Stimulated activated CD4-positive, alpha-beta T cell treated with anti-CD3 and anti-CD28 coated beads, Interleukin-4, amount 100 ng/mL, for 24 hours (primary cell): Measurements from ENCODE around the gene FLVCR2.

Source experiments
- DNase-seq: peaks from one replicate; pipeline ENCODE4 v3.0.0-alpha.2; 2020

The FLVCR2 gene, protein sequence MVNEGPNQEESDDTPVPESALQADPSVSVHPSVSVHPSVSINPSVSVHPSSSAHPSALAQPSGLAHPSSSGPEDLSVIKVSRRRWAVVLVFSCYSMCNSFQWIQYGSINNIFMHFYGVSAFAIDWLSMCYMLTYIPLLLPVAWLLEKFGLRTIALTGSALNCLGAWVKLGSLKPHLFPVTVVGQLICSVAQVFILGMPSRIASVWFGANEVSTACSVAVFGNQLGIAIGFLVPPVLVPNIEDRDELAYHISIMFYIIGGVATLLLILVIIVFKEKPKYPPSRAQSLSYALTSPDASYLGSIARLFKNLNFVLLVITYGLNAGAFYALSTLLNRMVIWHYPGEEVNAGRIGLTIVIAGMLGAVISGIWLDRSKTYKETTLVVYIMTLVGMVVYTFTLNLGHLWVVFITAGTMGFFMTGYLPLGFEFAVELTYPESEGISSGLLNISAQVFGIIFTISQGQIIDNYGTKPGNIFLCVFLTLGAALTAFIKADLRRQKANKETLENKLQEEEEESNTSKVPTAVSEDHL

DNA sequence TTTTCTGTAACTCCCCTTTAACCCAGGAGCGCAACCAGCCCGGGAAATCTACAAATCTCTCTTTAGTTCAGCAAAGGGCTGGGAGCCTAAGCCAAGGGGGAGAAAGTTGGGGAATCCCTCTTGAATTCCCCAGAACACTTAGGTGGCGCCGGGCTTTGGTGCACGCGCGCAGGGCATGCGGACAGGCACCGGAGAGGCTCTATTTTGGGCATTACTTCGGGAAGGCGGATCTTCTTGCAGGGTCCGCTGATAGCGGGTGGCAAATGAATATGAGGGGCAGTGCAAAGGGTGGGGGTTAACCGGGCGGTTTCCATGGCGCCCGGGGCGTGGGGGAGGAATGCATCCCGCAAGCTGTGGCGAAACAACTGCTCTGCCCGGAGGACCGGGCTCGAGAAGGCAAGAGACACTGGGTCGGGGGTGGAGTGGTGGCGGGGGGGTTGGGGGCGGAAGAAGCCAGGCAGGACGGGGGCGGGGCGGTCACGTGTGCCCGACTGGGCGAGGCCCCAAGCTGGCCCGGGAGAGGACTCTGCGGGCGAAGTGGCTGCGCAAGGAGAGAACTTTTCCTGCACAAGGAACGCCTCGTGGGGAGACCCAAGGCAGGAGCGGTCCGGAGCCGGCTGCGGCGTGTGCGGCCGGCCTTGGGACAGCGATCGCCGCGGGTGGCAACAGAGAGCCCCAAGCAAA is at the start of gene FLVCR2:
FLVCR2 (plus strand) TSS at position 519 of the 684 bp plus-strand sequence. CDS start 353 bp downstream, outside the sequence.
- DNase-seq = peak; percentile 61

DNA sequence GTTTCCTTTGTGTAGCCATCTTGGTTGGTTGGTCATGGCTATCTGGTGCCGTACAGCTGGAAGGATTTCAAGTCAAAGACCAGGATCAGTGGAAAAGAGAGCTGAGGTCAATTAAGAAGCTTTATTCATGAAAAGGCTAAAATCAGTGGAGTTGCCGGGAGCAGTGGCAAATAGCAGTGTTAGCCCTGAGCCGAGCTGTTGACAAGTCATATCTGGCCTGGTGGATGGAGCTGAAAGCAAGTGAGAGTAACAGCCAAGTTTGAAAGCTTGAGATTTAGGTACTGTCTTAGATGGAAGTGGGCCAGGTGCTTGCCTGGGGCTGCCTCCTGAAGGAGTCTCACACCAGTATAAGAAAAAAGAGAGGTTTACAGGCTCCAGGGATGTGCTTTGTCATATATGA is 47.2 kb upstream of the FLVCR2 start:
- no peak for DNase-seq

DNA sequence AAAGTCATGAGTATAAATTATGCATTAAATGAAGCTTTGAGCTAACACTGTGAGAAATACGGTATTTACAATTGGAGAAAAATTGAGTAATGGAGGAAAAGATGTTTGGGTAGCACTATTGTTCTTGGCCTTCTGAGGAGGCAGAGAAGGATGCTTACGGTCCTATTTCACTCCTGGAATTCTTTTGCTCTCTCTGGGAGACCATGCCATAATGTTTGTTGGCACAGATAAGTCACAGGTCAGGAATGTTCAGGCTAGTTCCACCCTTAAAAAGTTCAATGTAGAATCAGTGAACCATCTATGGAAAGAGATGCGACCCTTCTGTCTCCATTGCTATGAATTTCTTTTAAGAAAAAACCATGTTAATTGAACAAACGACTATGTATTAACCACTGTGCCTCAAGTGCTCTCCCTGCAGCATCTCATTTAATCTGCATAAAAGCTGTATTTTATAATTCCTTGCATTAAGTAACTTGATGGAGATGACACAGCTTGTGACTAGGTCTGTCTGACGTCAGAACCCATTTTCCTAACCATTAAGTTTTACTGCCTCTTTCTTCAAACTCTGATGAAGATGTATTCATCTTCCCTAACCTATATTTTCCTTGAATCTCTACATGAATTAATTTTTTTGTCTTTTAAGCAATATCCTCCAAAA is 46.6 kb upstream of the FLVCR2 start:
- no peak for DNase-seq

DNA sequence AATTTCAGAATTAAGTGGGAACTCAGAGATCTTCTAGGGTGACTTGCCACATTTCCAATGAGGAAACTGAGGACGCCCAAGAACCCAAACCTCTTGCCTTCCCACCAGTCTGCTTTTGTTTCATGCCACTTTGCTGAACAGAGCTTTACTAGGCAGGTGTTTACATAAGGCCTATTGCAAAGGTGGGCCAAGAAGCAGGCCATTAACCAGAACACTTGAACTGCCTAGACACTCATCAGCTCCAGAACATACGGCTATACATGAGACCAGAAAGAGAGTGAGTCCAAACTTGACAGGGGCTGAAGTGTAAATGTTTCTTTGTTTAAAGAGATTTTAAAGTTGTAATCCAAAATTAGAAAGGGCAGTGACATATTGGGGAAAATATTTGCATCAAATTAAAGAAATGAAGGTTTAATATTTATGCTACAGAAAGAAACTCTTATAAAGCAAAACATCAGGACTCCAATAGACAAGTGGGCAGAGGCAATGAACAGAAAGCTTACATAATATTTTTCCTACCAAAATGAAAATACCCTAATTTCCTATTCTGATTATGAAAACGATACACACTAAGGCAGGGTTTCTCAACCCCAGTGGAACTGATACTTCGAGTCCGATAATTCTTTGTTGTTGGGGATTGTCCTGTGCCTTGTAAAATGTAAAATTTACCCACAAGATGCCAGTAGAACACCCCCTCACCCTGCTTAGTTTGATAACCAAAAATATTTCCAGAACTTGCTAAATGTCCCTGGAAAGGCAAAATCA is 44.4 kb upstream of the FLVCR2 start:
- DNase-seq = no peak

DNA sequence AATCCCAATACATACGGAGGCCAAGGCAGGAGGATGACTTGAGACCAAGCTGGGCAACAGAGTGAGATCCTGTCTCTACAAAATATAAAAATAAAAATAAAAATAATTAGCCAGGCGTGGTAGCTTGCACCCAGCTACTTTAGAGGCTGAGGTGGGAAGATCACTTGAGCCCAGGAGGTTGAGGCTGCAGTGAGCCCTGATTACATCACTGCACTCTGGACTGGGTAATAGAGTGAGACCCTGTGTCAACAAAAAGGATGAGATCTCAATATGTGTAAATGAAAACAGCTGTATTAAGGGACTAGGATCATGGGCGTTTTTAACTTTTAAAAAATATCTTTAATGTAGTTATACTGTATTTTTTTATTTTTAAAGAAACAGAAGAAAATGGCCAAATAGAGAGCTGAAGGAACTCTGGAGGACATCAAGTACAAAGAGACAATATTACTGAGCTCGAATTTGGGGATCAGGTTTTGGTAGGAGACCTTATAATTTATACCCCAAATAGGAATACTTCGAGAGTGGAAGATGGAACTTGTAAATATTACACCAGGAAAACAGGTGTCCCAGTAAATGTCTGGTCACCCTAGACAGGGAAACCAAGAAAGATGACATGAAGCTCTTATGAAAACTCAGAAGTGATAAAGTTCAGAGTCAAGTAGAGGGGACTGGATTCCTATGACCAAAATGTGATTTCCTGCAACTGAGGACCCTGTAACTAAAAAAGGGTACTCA is 43.1 kb upstream of the FLVCR2 start:
- no peak for DNase-seq

DNA sequence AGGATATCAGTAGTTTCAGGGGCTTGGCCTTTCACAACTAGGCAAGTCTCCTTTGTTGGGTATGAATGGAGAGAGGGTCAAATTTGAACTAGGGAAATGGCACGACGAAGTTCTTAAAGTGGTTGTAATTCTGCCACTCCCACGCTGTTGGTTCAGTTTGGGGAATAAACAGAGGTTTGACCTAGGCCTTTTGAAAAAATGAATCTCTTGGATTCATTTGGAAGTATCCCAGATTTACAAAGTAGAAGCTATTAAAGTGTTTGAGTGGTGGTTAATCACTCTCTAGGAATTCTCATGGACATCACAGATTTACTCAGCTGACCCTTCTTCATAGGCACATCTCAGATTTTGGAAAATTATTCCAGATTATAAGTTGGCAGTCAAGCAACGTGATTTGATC is 41.3 kb upstream of the FLVCR2 start:
- no peak for DNase-seq

DNA sequence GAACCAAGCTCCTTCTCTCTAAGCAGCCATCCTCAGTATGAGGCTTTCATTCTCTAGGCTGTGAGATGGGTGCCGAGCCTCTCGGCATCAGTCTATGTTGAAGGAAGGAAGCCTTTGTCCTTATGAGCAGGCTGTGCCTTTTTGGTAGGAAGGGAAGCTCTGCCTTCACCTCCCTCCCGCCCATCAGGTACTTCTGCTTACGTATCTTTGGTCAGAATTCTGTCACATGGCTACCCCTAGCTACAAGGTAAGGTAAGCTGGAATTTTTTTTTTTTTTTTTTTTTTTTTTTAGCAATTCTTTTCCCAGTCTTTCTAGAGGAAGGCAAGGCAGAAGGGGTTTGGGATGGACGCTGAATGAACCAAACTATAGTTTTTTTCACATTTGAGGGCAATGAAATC is 39.3 kb upstream of the FLVCR2 start:
- DNase-seq = no peak

DNA sequence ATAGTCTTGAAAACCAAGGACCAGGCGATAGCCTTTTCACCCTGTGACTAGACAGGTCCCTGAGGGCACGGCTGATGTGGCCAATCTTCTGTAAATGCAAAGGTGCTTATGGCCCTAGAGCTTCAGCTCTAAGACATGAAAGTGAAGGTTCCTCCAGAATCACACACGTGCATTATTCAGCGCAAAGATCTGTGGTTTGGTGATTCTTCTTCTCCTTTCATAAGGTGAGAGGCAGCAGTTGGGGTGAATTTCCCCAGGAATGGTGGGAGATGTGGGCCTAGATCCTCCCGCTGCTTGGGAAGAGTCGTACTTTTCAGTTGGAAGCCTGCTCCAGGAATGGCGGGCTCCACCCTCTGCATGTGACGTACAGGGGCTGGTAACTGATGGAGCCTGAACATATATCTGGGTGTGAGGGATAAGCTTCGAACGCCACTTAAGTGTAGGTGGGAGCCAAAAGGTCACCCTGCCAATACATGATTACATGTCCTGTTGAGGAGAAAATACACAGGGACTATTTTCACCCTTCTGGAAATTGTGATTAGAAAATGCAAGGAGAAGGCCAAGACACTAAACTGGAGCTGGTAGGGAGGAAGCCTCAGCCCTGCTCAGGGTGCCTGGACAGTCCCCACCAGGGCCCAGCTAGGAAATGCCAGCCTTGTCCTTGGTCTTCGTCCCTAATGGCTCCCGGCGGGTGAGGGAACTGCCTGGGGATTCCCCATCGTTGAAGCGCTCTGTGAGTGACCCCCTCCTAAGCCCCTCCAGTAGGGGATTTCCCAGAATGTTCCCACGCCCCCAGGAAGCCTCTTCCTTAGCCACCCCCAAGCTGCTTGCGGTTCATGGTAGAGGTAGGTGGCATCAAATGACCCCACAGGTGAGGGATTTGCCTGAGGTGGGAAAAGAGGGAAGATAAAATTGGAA is 38.6 kb upstream of the FLVCR2 start:
- DNase-seq = peak; percentile 61

DNA sequence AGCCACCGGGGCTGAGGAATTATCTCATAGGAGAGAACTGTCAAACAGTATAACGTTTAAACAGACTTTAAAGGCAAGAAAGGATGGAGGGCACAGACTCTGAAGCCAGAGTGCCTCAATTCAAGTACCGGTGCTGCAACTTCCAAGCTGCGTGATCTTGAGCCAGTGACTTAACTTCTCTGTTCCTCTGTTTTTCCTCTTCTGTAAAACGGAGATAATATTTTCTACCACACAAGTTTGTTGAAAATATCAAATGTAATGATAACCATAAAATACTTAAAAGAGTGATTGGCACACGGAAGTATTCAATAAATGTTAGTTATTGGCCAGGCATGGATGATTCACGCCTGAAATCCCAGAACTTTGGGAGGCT is 38.0 kb upstream of the FLVCR2 start:
- DNase-seq = no peak

DNA sequence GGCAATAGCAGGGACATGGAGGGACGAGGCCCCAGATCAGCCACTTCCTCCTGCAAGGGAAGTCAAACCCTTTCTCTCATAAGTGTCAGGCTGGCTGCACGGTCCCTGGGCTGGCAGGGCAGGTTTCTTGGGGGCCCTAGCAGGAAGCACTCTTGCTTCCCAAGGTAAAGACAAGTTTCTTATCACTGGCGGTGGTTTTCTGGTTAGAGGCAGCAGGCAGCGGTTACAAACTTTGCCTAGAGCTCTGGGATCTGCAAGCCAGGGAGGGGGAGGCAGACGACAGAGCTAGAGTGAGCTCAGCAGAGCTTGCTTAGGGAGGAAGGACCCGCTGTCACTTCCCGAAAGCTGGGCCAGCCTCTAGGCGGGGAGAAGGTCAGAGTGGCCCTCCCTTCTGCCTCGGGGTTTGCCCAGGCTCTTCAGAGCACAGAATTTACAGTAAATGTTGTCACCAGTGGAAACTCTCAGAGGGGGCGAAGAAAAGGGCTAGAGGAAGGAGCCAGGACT is 35.8 kb upstream of the FLVCR2 start:
- peak; percentile 86 for DNase-seq

DNA sequence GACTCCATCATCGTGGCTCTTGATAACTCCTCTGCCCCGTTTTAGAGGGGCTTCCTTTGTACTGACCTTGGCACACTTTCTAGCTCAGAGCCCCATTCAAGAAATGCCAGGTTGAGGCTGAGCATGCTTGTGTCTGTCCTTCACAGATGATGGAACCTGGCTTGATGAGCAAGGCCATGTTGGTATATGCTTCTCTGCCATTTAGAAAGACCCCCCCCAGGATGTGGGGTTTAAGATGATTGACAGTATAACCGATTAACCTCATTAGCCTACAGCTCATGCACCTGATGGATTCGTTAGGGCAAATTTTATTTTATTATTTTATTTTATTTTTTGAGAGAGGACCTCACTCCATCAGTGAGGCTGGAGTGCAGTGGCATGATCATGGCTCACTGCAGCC is 35.2 kb upstream of the FLVCR2 start:
- DNase-seq = no peak

DNA sequence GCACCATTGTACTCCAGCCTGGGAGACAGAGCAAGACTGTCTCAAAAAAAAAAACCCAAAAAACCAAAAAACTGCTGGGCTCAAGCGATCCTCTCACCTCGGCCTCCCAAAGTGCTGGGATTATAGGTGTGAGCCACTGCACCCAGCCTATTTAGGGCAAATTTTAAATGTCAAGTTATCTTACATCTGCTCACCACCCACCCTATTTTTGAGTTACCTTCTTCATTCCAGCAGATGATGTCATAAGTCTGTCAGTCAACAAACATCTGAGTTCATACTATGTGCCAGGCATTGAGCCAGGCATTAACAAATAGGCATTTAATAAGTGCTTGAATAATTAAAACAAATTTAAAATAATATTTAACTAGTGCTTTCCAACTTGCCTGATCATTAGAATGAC is 34.6 kb upstream of the FLVCR2 start:
- no peak for DNase-seq

DNA sequence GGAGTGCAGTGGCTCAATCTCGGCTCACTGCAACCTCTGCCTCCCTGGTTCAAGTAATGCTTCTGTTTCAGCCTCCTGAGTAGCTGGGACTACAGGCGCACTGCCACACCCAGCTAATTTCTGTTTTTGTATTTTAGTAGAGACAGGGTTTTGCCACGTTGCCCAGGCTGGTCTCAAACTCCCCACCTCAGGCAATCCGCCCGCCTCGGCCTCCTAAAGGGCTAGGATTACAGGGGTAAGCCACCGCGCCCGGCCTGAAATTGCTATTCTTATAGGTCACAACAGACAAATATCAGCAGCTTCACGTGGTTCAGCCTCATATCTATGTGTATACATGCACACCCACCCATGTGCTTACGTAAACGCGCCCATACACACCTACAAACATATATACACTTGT is 32.5 kb upstream of the FLVCR2 start:
- no peak for DNase-seq

DNA sequence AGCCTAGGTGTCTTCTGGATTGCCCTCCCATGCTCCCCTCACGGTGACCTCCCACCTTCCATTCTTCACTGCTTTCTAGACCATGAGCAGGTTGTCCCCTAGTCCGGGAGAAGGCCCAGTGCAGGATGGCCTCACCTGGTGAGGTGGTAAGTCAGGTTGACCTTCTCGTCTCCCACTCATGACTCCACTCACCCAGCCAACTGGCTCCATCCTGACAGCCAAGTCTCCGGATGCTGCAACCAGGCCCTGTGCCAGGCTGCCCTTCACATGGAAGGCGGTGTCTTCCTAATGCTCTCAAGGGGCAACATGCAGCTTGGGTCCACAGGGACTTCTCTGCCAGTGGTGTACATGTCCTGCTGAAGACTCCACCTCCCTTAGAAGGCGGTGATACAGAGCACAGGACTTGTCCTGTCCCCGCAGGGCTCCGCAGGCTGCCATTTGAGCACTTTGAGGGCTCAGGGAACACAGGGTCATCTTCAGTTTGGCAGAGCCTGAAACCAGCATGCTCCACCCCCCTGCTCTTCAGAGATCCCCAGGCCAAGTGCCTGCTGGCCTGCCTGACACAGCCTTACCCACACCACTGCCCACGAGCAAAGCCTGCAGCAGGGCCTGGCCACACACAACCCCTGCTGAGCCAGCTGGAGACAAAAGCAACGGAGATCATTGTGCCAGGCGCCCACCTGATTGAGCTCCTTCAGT is 30.7 kb upstream of the FLVCR2 start:
- DNase-seq = no peak

DNA sequence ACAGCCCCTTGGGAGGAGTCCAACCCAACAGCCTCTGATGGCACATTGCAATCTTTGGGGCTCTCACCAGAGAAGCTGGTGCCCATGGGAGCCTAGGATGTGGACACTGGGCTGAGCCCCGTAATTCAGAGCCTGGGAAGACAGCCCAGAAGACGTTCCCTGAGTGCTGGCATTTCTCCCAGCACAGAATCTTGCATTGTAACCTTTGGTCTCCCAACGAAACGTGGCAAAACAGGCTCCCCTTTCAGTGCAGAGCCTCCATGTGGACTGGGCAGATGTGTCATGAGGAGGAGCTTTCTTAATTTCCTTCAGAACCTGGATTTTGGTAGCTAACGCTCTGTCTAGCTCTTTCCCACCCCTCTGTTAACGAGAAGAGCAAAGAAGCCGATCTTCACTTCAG is 29.9 kb upstream of the FLVCR2 start:
- no peak for DNase-seq

DNA sequence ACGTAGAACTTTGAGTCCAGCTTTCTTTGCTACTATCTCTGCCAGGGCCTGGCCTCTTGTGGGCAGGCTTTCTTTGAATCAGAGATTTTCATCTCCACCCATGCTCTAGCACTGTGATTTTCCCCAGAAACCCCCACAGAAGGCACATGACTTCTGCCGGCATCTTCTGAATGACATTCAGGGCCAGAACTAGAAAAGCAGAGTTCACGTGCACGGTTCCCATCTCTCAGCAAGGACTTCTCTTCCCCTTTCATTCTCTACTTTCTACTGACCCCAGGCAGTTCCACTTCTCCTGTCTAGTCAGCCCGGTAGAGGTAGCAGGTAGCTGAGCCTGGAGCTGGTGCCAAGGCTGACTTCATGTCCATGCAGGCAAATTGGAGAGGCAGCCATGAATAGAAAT is 29.3 kb upstream of the FLVCR2 start:
- no peak for DNase-seq

DNA sequence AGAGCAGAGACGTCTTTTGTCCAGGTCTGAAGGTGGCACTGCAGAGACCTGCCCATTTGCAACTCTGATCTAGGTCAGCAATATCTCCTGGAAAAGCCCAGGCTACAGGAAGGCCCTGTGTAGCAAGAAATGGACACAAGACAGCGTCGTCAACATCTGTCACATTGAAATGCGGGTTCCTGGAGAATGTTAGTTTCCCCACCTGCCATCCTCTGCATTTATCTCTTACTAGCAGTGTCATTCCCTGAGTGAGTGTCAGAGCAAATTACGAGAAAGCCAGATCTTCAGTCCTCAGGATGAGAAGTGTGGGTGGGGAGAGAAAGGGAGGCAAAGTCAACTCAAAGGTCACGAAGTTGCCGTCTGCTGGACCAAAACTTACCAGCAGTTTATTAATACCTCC is 27.4 kb upstream of the FLVCR2 start:
- DNase-seq = no peak

DNA sequence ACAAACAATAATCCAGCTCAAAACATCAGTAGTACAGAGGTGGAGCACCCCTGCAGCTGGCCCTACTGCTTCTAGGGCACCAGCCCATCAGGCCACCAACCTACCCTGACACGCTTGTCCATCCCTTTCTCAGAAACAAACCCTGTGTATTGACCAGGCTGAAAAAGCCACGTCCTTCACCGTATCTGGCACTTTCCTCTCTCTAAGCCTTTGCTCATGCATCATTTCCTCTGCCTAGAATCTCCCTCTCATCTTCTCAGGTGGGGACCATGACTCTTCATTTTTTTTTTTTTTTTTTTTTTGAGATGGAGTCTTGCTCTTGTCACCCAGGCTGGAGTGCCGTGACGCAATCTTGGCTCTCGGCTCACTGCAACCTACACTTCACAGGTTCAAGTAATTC is 25.3 kb upstream of the FLVCR2 start:
- no peak for DNase-seq

DNA sequence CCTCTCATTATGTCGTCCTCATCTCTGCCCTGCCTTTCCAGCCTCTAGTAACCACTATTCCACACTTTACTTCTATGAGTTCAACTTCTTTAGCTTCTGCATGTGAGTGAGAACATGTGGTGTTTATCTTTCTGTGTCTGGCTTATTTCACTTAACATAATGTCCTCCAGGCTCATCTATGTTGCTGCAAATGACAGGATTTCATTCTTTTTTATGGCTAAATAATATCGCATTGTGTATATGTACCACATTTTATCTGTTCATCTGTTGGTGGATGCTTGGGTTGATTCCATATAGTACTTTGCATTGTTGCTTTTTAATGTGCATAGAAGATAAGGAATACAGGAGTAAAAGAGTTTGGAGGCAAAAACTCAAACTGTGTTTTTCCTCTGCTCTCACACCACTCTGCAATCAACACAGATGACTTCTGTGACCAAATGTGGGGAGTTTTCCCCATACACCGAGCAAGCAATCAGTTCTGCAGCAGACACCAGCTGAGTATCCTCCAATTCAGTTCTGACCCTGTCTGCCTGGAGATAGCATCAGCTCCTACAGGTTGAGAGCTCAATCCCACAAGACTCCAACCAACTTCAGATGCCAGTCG is 24.6 kb upstream of the FLVCR2 start:
- DNase-seq = no peak

DNA sequence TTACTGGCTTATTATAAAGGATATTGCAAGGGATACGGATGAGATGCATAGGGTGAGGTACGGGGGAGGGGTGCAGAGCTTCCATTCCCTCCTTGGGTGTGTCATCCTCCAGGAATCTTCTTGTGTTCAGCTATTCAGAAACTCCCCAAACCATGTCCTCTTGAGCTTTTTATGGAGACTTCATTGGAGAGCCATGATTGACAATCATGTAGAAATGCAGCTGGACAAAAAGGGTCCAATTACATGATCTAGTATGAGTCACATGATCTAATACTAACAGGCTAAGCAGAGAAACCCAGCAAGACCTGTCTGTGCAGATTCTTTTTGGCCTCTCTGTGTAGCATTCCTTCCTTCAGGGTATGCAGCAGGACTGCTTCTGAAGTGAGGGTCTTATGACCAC is 23.9 kb upstream of the FLVCR2 start:
- DNase-seq = no peak
